Measurements from ENCODE around the gene ZBTB12.
"Not testable (repeated sequence)": the region's sequence is repeated elsewhere in the genome, so short reads cannot be mapped to it uniquely, and the experiment has no call there.

ZBTB12 gene

DNA sequence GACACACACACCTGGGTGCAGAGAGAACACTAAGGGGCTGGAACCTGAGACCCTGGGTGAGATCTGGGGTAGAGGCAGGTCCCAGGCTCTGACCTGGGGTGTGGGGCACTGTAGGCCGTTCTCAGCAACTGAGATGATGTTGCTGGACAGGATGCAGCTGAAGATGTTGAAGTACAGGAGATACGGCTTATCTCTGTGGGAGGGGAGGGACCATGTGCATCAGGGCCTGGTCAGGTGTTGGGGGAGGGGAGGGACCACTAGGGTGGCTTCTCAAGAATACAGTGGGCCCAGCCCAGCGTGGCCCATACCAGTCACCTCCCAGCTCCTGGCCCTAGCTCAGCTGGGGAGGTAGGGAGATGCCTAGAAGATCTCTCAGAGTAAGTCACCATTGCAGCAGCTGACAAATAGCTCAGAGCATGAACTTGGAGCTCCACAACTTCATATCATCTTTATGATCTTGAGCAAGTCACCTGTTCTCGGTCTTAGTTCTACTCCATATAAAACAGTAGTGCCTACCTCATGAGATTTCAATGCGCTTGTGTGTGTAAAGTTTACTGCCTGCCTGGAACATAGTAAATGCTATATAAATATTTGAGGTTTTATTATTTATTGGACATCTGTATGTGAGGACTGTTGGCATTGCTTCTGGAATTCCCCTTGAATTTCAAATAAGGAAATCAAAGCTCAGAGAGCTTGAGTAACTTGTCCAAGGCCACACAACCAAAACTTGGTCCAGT lies 26.9 kb downstream of the ZBTB12 start:
- DNase-seq (ENCODE audit: low read depth), result no peak

GRCh38 chr6:31874084-31874670 lies 27.7 kb downstream of the ZBTB12 start:
- no peak for DNase-seq (ENCODE audit: low read depth)

DNA sequence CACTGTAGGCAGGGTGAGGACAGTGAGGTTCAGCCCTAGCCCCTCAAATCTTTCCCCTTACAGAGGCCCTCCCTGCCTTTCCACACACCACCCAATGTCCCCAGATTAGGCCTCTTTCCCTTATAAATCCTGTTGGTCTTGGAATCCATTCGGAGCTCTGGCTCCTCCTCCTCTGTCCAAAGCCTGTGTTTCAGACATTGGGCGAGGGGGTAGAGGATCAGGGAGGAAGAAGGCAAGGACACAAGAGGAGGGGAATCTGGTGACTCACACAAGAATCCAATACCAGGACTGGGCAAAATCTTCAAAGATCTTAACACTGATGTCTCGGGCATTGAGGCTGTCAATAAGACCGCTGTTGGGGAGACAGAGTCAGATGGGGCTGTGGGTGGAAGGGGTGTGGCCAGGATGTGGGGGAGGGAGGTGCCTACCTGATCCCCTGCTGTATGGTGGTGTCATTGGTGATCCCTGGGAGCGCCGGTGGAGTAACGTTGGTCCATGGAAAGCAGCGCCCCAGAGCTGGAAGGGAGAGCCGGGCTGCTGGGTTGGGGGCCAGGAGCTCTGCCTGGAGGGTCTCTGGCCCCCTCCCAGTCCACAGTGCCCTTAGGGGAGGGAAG lies 30.7 kb downstream of the ZBTB12 start:
- DNase-seq (ENCODE audit: low read depth), result no peak

DNA sequence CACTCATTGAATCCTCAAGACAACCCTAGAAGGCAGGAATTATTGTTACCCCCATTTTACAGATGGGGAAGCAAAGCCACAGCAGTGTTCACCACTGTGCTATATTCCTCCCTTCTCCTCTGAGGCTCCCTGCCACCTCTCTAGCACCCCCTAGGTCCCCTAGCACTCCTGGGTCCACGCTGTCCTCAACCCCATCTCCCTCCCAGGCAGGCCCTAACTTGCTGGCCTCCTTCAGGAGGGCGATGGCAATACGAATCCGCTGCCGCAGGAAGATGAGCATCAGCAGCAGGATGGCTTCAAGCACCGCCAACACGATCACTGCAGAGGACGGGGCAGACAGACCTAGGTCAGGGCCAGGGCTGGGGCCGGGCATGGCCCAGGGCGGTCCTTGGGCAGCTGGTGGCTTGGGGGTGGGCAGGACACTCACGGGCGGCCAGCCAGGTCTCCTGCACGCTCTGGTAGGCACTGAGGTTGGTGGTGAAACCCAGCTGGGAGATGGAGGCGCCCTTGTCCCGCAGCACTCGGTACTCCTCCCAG lies 31.4 kb downstream of the ZBTB12 start:
- DNase-seq (ENCODE audit: low read depth), result no peak

- DNase-seq (ENCODE audit: low read depth), result no peak
Observed at GRCh38 chr6:31869343-31869742, 32.5 kb downstream of the ZBTB12 start.

- not testable (repeated sequence) for DNase-seq (ENCODE audit: low read depth)
Observed at GRCh38 chr6:31868658-31868971, 33.3 kb downstream of the ZBTB12 start.

DNA sequence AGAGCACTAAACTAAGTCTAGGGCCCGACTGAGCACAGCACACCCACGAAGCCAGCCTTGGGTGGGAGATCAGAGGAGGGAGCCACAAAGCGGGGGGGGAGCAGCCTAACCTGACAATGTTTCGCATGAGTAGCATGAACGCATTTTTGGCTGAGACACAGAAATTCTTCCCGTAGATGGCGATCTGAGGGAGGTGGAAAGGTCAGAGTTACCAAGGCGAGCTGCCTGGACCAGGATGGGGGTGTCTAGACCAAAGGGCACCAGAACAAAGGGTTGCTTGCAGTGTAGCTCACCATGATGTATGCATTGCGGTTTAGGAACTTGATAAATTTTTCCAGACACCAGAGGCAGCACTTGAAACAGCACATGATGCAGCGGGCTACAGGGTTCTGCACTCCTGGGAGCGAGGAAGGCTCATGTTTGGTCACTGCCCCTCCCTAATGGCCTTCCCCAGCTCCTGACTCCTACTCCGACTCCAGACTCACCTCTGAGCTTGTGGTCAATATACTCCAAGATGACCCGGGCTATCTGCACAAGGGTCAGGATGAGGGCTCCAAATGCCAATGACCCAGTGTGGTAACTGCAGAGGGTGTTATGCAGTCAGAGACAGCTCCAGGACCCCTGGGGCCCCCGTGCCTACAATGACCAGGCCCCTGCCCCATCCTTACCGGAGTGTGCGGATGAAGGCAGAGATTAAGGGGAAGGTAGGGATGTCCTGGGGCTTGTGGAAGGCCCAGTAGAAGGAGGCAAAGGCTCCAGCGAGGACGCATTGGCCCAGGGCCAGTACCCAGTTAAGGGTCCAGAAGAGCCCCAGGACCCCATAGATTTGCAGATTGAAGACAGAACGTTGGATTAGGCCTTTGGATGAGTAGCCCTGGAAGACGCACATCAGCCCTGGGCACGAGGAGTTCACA lies 36.4 kb downstream of the ZBTB12 start:
- DNase-seq (ENCODE audit: low read depth), result no peak

DNA sequence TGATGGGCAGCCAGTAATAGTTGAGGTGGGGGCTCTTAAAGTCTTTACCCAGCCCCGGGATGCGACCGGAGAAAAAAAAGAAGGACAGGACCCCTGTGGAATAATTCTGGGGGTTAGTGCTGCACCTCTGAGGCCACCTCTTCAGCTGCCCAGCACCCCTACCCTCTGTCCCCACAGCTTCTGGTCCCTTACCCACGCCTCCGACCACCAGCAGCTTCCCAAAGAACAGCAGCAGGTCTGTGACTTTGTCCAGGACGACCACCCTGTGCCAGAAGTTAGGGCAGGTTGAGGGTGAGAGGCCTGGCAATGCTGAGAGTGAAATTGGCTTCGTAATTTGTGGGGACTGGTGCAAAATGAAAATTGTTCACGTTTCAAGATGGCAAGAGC lies 37.1 kb downstream of the ZBTB12 start:
- no peak for DNase-seq (ENCODE audit: low read depth)

DNA sequence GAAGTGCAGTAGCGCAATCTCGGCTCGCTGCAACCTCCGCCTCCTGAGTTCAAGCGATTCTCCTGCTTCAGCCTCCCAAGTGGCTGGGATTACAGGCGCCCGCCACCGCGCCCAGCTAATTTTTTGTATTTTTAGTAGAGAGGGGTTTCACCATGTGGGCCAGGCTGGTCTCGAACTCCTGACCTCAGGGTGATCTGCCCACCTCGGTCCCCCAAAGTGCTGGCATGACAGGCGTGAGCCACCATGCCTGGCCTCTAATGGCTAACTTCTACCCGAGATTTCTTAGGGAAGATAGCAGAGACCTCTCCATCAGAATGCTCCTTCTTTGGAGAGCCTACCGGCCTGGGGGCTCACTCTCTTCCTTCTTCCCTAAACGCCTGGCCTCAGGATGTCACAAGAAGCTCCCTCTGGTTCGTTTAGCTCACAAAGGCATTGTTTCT lies 37.7 kb downstream of the ZBTB12 start:
- not testable (repeated sequence) for DNase-seq (ENCODE audit: low read depth)

GRCh38 chr6:31862344-31863235 lies 39.3 kb downstream of the ZBTB12 start, which contains the start of gene NEU1:
Gene NEU1 (minus strand): TSS chr6:31862821. CDS start chr6:31862776, 45 bp downstream.
- DNase-seq (ENCODE audit: low read depth), result peak; percentile 97

- DNase-seq (ENCODE audit: low read depth), result no peak
Observed at GRCh38 chr6:31861919-31862343, 40.0 kb downstream of the ZBTB12 start.

- no peak for DNase-seq (ENCODE audit: low read depth)
Observed at GRCh38 chr6:31861150-31861549, 40.7 kb downstream of the ZBTB12 start.

- no peak for DNase-seq (ENCODE audit: low read depth)
Observed at GRCh38 chr6:31860349-31860748, 41.5 kb downstream of the ZBTB12 start.

GRCh38 chr6:31859923-31860322 lies 42.0 kb downstream of the ZBTB12 start:
- DNase-seq (ENCODE audit: low read depth), result no peak

- DNase-seq (ENCODE audit: low read depth), result no peak
Observed at GRCh38 chr6:31858707-31859106, 43.2 kb downstream of the ZBTB12 start.

GRCh38 chr6:31857774-31858173 lies 44.1 kb downstream of the ZBTB12 start:
- DNase-seq (ENCODE audit: low read depth), result not testable (repeated sequence)

- not testable (repeated sequence) for DNase-seq (ENCODE audit: low read depth)
Observed at GRCh38 chr6:31851980-31852718, 49.7 kb downstream of the ZBTB12 start.

GRCh38 chr6:31851485-31851832 lies 50.4 kb downstream of the ZBTB12 start:
- no peak for DNase-seq (ENCODE audit: low read depth)

GRCh38 chr6:31850765-31851484 lies 51.0 kb downstream of the ZBTB12 start:
- DNase-seq (ENCODE audit: low read depth), result no peak

Measured in activated T-cell treated with anti-CD3 and anti-CD28 coated beads for 1 hour (primary cell).